ENCODE results near the gene SSTR3. TPM values are rescaled to one million over a fixed set of nuclear protein-coding genes. Genes with fewer than 3 reads are reported as not detected.

Gene SSTR3
- total and polyA plus RNA-seq, 4 donors = 0.19 TPM; not detected in 3

DNA sequence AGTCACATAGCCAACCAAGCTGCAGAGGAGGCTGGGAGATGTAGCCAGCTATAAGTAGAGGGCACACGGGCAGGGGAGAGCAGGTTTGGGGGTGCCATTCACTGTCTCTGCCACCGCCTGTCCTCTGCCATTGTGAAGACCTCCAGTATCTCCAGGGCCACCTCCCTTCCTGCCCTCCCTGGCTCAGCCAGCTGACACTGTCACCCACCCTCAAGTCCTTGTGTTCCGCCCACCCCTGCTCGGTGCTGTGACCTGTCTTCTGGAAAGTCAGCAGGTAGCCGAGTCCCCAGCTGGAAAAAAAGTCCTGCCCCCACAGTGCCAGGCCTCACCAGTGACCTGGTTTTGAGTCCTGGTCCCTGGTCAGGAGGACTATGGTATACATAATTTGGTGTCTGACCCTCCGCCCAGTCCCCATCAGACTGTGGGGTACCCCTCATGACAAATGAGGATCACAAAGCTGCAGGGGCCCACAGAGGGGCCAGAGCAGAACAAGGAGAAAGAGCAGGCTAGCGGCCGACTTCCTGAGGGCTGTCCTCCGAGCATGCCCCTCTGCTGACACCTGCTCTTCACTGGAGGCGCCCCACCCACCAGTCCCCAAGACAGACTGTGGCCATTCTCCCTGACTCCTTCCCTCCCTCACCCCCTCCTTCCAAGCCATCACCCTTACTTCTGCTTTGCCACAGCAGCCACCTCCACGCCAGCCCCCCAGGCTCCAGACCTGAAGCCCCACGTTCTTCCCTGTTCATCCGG, 55.4 kb downstream of the SSTR3 start:
- Histone ChIP-seq H3K9me3 (ENCODE audit: control insufficient read depth in 4 of 4, low read length in 3 of 4) (no peaks in the 10 kb centered on the region), H3K36me3 (ENCODE audit: control insufficient read depth in 4 of 4, insufficient read depth in 3 of 4, low read depth in 1 of 4, low read length in 3 of 4) (no peaks in the 10 kb centered on the region), H3K9ac (ENCODE audit: low read depth in 1 of 2, low read length in 2 of 2) (no peak overlapping the region), H3K27ac (ENCODE audit: low read depth in 1 of 2, low read length in 2 of 2) (no peak overlapping the region), H3K4me3 (ENCODE audit: low read depth in 1 of 3, low read length in 3 of 3) (no peak overlapping the region), H3K4me1 (ENCODE audit: control insufficient read depth in 4 of 4, insufficient read depth in 4 of 4, low read length in 3 of 4) (no peaks in the 10 kb centered on the region), H3K27me3 (ENCODE audit: control insufficient read depth in 4 of 4, insufficient read depth in 4 of 4, low read length in 3 of 4) (no peaks in the 10 kb centered on the region)
- TF ChIP-seq NR2F2 (IDR thresholded peaks at IDR 0.05) (no peak), RAD21 (IDR thresholded peaks at IDR 0.05) (no peak), SP1 (IDR thresholded peaks at IDR 0.05) (no peak), RXRA (IDR thresholded peaks at IDR 0.05) (no peak)
- WGBS = 89% methylated on average over 13 of the region's 13 CpGs
- no peak for DNase-seq (ENCODE audit: low spot score)

DNA sequence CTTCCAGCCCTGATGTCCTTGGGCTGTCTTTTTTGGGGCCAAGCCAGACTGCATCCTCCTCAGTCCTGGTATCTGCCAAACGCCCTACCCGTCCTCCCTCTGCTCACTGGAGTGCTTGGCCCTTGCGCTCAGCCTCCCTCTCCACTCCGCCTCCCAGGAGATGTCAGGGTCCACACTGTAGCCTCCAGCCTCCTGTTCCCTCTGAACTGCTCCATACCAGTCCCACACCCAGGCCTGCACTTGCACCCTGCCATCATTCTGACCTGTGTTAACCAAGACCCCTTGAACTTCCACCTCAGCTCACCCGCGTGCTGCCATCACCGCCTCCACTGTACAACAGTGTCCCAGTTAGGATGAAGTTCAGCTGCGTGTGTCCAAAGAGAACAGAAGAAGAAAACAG, 56.3 kb downstream of the SSTR3 start:
- no peak overlapping the region for H3K4me3 ChIP-seq (ENCODE audit: low read depth in 1 of 3, low read length in 3 of 3)
- H3K9ac ChIP-seq (ENCODE audit: low read depth in 1 of 2, low read length in 2 of 2) = no peak overlapping the region
- H3K27me3 ChIP-seq (ENCODE audit: control insufficient read depth in 4 of 4, insufficient read depth in 4 of 4, low read length in 3 of 4) = no peaks in the 10 kb centered on the region
- no peak overlapping the region for H3K27ac ChIP-seq (ENCODE audit: low read depth in 1 of 2, low read length in 2 of 2)
- no peak for TF ChIP-seq YY1 (IDR thresholded peaks at IDR 0.05)
- TF ChIP-seq TAF1 (conservative IDR thresholded peaks at IDR 0.05) = no peak
- TF ChIP-seq NR2F2 (IDR thresholded peaks at IDR 0.05) = no peak
- TF ChIP-seq, protein P1, sequence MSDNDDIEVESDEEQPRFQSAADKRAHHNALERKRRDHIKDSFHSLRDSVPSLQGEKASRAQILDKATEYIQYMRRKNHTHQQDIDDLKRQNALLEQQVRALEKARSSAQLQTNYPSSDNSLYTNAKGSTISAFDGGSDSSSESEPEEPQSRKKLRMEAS (IDR thresholded peaks at IDR 0.05) = no peak
- no peak for TF ChIP-seq HNF4A (conservative IDR thresholded peaks at IDR 0.05)
- no peak for TF ChIP-seq FOXA2 (IDR thresholded peaks at IDR 0.05)
- H3K4me1 ChIP-seq (ENCODE audit: control insufficient read depth in 4 of 4, insufficient read depth in 4 of 4, low read length in 3 of 4) = no peaks in the 10 kb centered on the region
- WGBS = 94% methylated on average over 8 of the region's 8 CpGs
- H3K9me3 ChIP-seq (ENCODE audit: control insufficient read depth in 4 of 4, low read length in 3 of 4) = no peaks in the 10 kb centered on the region
- H3K36me3 ChIP-seq (ENCODE audit: control insufficient read depth in 4 of 4, insufficient read depth in 3 of 4, low read depth in 1 of 4, low read length in 3 of 4) = no peaks in the 10 kb centered on the region
- DNase-seq (ENCODE audit: low spot score) = no peak

DNA sequence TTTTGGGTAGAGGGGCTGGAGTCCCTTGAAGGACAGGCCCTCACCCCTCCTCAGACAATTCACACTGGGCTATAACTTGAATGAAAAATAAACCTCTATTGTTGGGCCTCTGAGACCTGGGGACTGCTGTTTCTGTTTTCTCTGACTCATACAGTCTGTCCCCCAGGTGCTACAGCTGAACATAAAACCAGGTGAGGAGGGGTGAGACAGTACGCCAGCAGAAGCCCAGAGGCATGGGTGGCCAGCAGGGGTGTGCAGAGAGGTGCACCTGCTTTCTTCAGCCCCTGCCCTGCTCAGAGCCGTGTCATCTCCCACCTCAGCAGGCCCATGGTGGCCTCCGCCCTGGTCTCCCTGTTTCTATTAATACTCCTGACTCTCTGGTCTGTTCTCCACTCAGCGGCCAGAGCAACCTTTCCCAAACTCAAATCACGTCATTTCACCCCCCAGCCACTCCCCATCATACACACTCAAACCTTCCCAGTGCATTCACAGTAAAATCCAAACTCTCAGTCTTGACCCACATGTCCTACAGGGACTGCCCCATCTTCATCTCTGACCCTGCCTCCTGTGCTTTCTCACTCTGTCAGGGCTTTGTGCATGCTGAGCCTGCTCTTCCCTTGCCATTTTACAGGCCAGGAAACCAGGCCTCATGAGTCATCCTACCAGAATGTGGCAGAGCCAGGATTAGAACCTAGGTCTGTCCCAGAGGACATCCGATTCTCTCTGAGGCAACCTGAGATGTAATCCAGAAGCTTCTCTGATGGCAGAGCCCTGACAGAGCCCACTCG, 57.2 kb downstream of the SSTR3 start:
- no peak for DNase-seq (ENCODE audit: low spot score)
- Histone ChIP-seq H3K4me3 (ENCODE audit: low read depth in 1 of 3, low read length in 3 of 3) (no peak overlapping the region), H3K27me3 (ENCODE audit: control insufficient read depth in 4 of 4, insufficient read depth in 4 of 4, low read length in 3 of 4) (no peaks in the 10 kb centered on the region), H3K4me1 (ENCODE audit: control insufficient read depth in 4 of 4, insufficient read depth in 4 of 4, low read length in 3 of 4) (no peaks in the 10 kb centered on the region), H3K36me3 (ENCODE audit: control insufficient read depth in 4 of 4, insufficient read depth in 3 of 4, low read depth in 1 of 4, low read length in 3 of 4) (no peaks in the 10 kb centered on the region), H3K27ac (ENCODE audit: low read depth in 1 of 2, low read length in 2 of 2) (no peak overlapping the region), H3K9ac (ENCODE audit: low read depth in 1 of 2, low read length in 2 of 2) (no peak overlapping the region), H3K9me3 (ENCODE audit: control insufficient read depth in 4 of 4, low read length in 3 of 4) (no peaks in the 10 kb centered on the region)
- 86% methylated on average over 7 of the region's 7 CpGs for WGBS
- TF ChIP-seq JUND (IDR thresholded peaks at IDR 0.05) = no peak
- no peak for TF ChIP-seq SP1 (IDR thresholded peaks at IDR 0.05)
- TF ChIP-seq RAD21 (IDR thresholded peaks at IDR 0.05) = no peak
- TF ChIP-seq, protein P2, sequence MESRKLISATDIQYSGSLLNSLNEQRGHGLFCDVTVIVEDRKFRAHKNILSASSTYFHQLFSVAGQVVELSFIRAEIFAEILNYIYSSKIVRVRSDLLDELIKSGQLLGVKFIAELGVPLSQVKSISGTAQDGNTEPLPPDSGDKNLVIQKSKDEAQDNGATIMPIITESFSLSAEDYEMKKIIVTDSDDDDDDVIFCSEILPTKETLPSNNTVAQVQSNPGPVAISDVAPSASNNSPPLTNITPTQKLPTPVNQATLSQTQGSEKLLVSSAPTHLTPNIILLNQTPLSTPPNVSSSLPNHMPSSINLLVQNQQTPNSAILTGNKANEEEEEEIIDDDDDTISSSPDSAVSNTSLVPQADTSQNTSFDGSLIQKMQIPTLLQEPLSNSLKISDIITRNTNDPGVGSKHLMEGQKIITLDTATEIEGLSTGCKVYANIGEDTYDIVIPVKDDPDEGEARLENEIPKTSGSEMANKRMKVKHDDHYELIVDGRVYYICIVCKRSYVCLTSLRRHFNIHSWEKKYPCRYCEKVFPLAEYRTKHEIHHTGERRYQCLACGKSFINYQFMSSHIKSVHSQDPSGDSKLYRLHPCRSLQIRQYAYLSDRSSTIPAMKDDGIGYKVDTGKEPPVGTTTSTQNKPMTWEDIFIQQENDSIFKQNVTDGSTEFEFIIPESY (IDR thresholded peaks at IDR 0.05) = no peak
- TF ChIP-seq, protein P3, sequence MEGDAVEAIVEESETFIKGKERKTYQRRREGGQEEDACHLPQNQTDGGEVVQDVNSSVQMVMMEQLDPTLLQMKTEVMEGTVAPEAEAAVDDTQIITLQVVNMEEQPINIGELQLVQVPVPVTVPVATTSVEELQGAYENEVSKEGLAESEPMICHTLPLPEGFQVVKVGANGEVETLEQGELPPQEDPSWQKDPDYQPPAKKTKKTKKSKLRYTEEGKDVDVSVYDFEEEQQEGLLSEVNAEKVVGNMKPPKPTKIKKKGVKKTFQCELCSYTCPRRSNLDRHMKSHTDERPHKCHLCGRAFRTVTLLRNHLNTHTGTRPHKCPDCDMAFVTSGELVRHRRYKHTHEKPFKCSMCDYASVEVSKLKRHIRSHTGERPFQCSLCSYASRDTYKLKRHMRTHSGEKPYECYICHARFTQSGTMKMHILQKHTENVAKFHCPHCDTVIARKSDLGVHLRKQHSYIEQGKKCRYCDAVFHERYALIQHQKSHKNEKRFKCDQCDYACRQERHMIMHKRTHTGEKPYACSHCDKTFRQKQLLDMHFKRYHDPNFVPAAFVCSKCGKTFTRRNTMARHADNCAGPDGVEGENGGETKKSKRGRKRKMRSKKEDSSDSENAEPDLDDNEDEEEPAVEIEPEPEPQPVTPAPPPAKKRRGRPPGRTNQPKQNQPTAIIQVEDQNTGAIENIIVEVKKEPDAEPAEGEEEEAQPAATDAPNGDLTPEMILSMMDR (IDR thresholded peaks at IDR 0.05; ENCODE audit: low read depth, low read length, missing input control) = no peak

Small RNA genes within 50 kb of the gene (small RNA-seq; reads per million reads assigned to genes)
- not detected for gene Z82188.1

Other genes with a start within 250 kb of the SSTR3 start
- 100 to 1,000 TPM; 186 to 212 TPM for gene TST, start 193.0 kb downstream of the SSTR3 start, total RNA-seq
- gene TST, start 193.0 kb downstream of the SSTR3 start, polyA plus RNA-seq = 100 to 1,000 TPM; 373 to 404 TPM
- 100 to 1,000 TPM; 124 to 149 TPM for gene MPST, start 192.7 kb downstream of the SSTR3 start, total RNA-seq
- gene MPST, start 192.7 kb downstream of the SSTR3 start, polyA plus RNA-seq = 100 to 1,000 TPM; 249 to 277 TPM
- 1 to 10 TPM; 3.4 to 4.1 TPM for gene KCTD17, start 160.7 kb downstream of the SSTR3 start, total RNA-seq
- gene KCTD17, start 160.7 kb downstream of the SSTR3 start, polyA plus RNA-seq = 1 to 10 TPM; 2.0 to 5.2 TPM
- gene TMPRSS6, start 102.8 kb downstream of the SSTR3 start, total RNA-seq = 10 to 100 TPM; 12.6 to 47.1 TPM
- 10 to 100 TPM; 36.8 to 42.9 TPM for gene TMPRSS6, start 102.8 kb downstream of the SSTR3 start, polyA plus RNA-seq
- gene IL2RB, start 62.6 kb downstream of the SSTR3 start, total RNA-seq = 1 to 10 TPM; 1.1 to 1.8 TPM
- 1 to 10 TPM; 1.3 TPM for gene IL2RB, start 62.6 kb downstream of the SSTR3 start, polyA plus RNA-seq
- 1 to 10 TPM; 3.7 to 4.2 TPM for gene C1QTNF6, start 24.2 kb downstream of the SSTR3 start, total RNA-seq
- 1 to 10 TPM; 3.1 to 4.5 TPM for gene C1QTNF6, start 24.2 kb downstream of the SSTR3 start, polyA plus RNA-seq
- 10 to 100 TPM in 1 of 2 donors, 1 to 10 TPM in 1; 4.0 to 15.0 TPM for gene RAC2, start 31.8 kb upstream of the SSTR3 start, total RNA-seq
- gene RAC2, start 31.8 kb upstream of the SSTR3 start, polyA plus RNA-seq = 1 to 10 TPM; 6.1 to 8.7 TPM
- 1 to 10 TPM; 9.1 to 9.9 TPM for gene CYTH4, start 70.0 kb upstream of the SSTR3 start, total RNA-seq
- gene CYTH4, start 70.0 kb upstream of the SSTR3 start, polyA plus RNA-seq = 1 to 10 TPM; 1.9 to 2.6 TPM
- under 1 TPM; 0.08 to 0.19 TPM for gene ELFN2, start 215.0 kb upstream of the SSTR3 start, total RNA-seq
- gene ELFN2, start 215.0 kb upstream of the SSTR3 start, polyA plus RNA-seq = under 1 TPM in 1 of 2 donors, not detected in 1; 0.07 TPM

Measured in liver (tissue), 10 donors.